K562 (cell line): ENCODE measurements around the gene STRA8. TPM values are rescaled to one million over a fixed set of nuclear protein-coding genes. Genes with fewer than 3 reads are reported as not detected.

Source experiments
- BHLHE40 ChIP-seq: IDR thresholded peaks from 2 replicates; pipeline ENCODE4 v1.6.1; 2011; ENCODE audit warnings: low read length, improper control_type of control experiment
- HNRNPH1 ChIP-seq: fragments of 200-400 bp; formaldehyde crosslinking; optimal IDR thresholded peaks from 2 replicates; pipeline ENCODE3; 2017; ENCODE audit warnings: low read depth, mild to moderate bottlenecking, low read length, moderate library complexity
- JUNB ChIP-seq: fragments of 450-650 bp; formaldehyde crosslinking; conservative IDR thresholded peaks from 2 replicates; pipeline ENCODE4 v1.4.0; 2020; ENCODE audit warnings: mild to moderate bottlenecking
- MBD2 ChIP-seq: sonication (generic); IDR thresholded peaks from 2 replicates; pipeline ENCODE4 v1.6.1; 2016; ENCODE audit warnings: low read depth, borderline replicate concordance
- OTX1 ChIP-seq: fragments of 450-650 bp; formaldehyde crosslinking; IDR thresholded peaks from 2 replicates; pipeline ENCODE4 v1.4.0; 2022; ENCODE audit warnings: mild to moderate bottlenecking
- PPARD ChIP-seq: fragments of 250-450 bp; sonication (Bioruptor Pico); IDR thresholded peaks from 2 replicates; pipeline ENCODE4 v1.8.0; 2022; ENCODE audit warnings: inconsistent platforms, mild to moderate bottlenecking, moderate library complexity
- RFX1 ChIP-seq: fragments of 450-650 bp; IDR thresholded peaks from 2 replicates; pipeline ENCODE4 v1.6.1; 2016; ENCODE audit warnings: mild to moderate bottlenecking, moderate library complexity
- TCFL5 ChIP-seq: fragments of 250-450 bp; sonication (Bioruptor Pico); conservative IDR thresholded peaks from 2 replicates; pipeline ENCODE4 v1.6.1; 2021; ENCODE audit warnings: mild to moderate bottlenecking, moderate library complexity, matching md5 sums
- THRAP3 ChIP-seq: fragments of 450-650 bp; IDR thresholded peaks from 2 replicates; pipeline ENCODE4 v1.6.1; 2016; ENCODE audit warnings: mild to moderate bottlenecking, inconsistent platforms, borderline replicate concordance
- polyA plus RNA-seq, 8 experiments: library from polyadenylated mRNA; depleted of rRNA in 4 of 8; stranded (reverse) in 5 of 8; unstranded in 3 of 8; fragments of >200 nt; fragmentation: Nextera tagmentation in 2 of 8; fragmentation: Illumina TruSeq in 1 of 8; extraction: Ambion mirVana in 2 of 8; extraction: Trizol in 1 of 8; gene quantifications; 2 replicates each; pipeline versions ENCODE4 v1.2.1 to v1.2.3, GENCODE V29; 2011 to 2014; ENCODE audit warnings: inconsistent platforms in 1 of 8, missing spikeins in 1 of 8
- total RNA-seq, 7 experiments: library from RNA; depleted of rRNA in 6 of 7; stranded (reverse); fragments of >200 nt in 6 of 7; fragmentation: Illumina TruSeq in 2 of 7; extraction: Trizol in 2 of 7; gene quantifications; 2 replicates each; pipeline versions ENCODE4 v1.2.1 to v1.2.3, GENCODE V29; 2011 to 2021; ENCODE audit warnings: low replicate concordance in 1 of 7
- TF ChIP-seq, protein P1 (sequence below): sonication (generic); formaldehyde crosslinking; IDR thresholded peaks from 2 replicates; pipeline ENCODE4 v1.9.0; 2022; ENCODE audit warnings: mild to moderate bottlenecking, missing genetic modification reagents
- TF ChIP-seq, protein P2 (sequence below): fragments of 450-650 bp; formaldehyde crosslinking; conservative IDR thresholded peaks from 2 replicates; pipeline ENCODE4 v1.4.0; 2022; ENCODE audit warnings: mild to moderate bottlenecking, missing genetic modification characterization
- TF ChIP-seq, protein P3 (sequence below), 2 experiments: IDR thresholded peaks; 2 replicates each; pipeline ENCODE4 v1.6.1; 2011; ENCODE audit warnings: borderline replicate concordance in 1 of 2, control low read depth in 1 of 2, low read depth in 1 of 2, low read length in 1 of 2, mild to moderate bottlenecking in 1 of 2, mixed read lengths in 1 of 2, moderate library complexity in 1 of 2; ENCODE audit not compliant: insufficient read depth in 1 of 2, insufficient read length in 1 of 2, poor library complexity in 1 of 2, severe bottlenecking in 1 of 2; ENCODE audit errors: extremely low read depth in 1 of 2

The STRA8 gene
- total and polyA plus RNA-seq, 9 of the 15 experiments (the other 6 are each of a cell fraction or from before 2014, with no cell fraction given): not detected

DNA sequence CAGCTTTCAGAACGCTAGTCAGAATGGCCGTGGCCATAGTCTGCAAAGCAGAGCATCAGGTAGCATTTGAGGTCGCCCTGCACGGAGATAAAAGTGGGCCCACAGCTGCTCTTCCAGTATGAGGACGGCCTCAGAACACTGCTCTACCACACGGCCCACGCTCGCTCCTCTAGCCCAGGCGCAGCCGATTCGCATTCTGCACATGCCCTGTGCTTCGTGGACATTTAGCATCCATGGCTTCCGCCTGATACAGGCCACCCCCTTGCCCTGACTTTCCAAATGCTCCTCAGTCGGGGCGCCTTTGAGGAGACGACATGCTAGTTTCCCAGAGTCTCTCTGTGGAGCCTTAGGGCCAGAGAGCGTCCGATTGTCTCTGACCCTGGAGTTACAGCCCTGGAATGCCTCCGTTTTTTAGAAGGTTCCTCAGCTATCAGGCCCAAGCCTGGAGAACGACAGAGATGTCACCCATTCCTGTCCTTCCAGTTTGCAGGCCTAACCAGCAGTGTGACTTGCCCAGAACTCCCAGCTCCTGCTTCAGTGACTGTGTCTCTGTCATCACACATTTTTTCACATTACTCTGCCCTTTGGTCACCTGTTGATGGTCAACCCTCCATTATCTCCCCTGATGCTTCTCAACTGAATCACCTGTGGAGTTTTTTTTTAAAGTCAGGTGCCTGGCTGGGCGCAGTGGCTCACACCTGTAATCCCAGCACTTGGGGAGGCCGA is 14.3 kb downstream of the STRA8 start (continued):
- TF ChIP-seq JUNB (no peak), THRAP3 (no peak), PPARD (CRISPR knock-in tag) (no peak), MBD2 (no peak), OTX1 (CRISPR knock-in tag) (no peak), RFX1 (no peak), TCFL5 (CRISPR knock-in tag) (no peak), HNRNPH1 (no peak), BHLHE40 (no peak)
- TF ChIP-seq, protein P1, sequence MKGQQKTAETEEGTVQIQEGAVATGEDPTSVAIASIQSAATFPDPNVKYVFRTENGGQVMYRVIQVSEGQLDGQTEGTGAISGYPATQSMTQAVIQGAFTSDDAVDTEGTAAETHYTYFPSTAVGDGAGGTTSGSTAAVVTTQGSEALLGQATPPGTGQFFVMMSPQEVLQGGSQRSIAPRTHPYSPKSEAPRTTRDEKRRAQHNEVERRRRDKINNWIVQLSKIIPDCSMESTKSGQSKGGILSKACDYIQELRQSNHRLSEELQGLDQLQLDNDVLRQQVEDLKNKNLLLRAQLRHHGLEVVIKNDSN (CRISPR knock-in tag): peak; percentile 27; the same call in 1 of the 2 replicates
- TF ChIP-seq, protein P2, sequence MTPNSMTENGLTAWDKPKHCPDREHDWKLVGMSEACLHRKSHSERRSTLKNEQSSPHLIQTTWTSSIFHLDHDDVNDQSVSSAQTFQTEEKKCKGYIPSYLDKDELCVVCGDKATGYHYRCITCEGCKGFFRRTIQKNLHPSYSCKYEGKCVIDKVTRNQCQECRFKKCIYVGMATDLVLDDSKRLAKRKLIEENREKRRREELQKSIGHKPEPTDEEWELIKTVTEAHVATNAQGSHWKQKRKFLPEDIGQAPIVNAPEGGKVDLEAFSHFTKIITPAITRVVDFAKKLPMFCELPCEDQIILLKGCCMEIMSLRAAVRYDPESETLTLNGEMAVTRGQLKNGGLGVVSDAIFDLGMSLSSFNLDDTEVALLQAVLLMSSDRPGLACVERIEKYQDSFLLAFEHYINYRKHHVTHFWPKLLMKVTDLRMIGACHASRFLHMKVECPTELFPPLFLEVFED (CRISPR knock-in tag): no peak
- TF ChIP-seq, protein P3, sequence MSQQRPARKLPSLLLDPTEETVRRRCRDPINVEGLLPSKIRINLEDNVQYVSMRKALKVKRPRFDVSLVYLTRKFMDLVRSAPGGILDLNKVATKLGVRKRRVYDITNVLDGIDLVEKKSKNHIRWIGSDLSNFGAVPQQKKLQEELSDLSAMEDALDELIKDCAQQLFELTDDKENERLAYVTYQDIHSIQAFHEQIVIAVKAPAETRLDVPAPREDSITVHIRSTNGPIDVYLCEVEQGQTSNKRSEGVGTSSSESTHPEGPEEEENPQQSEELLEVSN (IDR thresholded peaks at IDR 0.05; ENCODE audit: borderline replicate concordance in 1 of 2, extremely low read depth in 1 of 2, insufficient read depth in 1 of 2, insufficient read length in 1 of 2, low read depth in 1 of 2, low read length in 1 of 2, poor library complexity in 1 of 2, severe bottlenecking in 1 of 2): no peak
